ENCODE data around the gene LATS2. TPM values are rescaled to one million over a fixed set of nuclear protein-coding genes. Genes with fewer than 3 reads are reported as not detected.
A peak's percentile ranks its signal among the peaks of the same experiment; 100 is the strongest.

LATS2 gene
- polyA plus RNA-seq, 4 donors, result 1.1 to 5.0 (median 2.9) TPM

- Histone ChIP-seq H3K27ac (ENCODE audit: low read depth in 1 of 3, low read length in 2 of 3) (no peak overlapping the region), H3K27me3 (ENCODE audit: control insufficient read depth in 3 of 3, insufficient read depth in 3 of 3, low read length in 3 of 3) (no peaks in the 10 kb centered on the region), H3K4me1 (ENCODE audit: control insufficient read depth in 3 of 3, insufficient read depth in 2 of 3, low read depth in 1 of 3, low read length in 2 of 3) (no peaks in the 10 kb centered on the region), H3K9me3 (ENCODE audit: control insufficient read depth in 2 of 2, insufficient read depth in 1 of 2, low read depth in 1 of 2, low read length in 1 of 2) (no peaks in the 10 kb centered on the region), H3K36me3 (ENCODE audit: control insufficient read depth in 3 of 3, insufficient read depth in 2 of 3, low read depth in 1 of 3, low read length in 3 of 3) (no peaks in the 10 kb centered on the region), H3K4me3 (ENCODE audit: low read depth in 1 of 3, low read length in 3 of 3) (no peak overlapping the region)
- 77 to 84% (median 77%) methylated on average over 1 of the region's 1 CpG for WGBS, 3 donors
- FAIRE-seq (no peak), DNase-seq (no peak)
Measured at GRCh38 chr13:21095311-21095710, 33.9 kb upstream of the LATS2 start.

GRCh38 chr13:21089830-21090229, 28.4 kb upstream of the LATS2 start:
- FAIRE-seq (no peak), DNase-seq (no peak)
- no peaks in the 10 kb centered on the region for H3K9me3 ChIP-seq (ENCODE audit: control insufficient read depth in 2 of 2, insufficient read depth in 1 of 2, low read depth in 1 of 2, low read length in 1 of 2)
- 75 to 86% (median 84%) methylated on average over 3 of the region's 3 CpGs for WGBS, 3 donors
- no peak overlapping the region for H3K4me3 ChIP-seq (ENCODE audit: low read depth in 1 of 3, low read length in 3 of 3)
- H3K36me3 ChIP-seq (ENCODE audit: control insufficient read depth in 3 of 3, insufficient read depth in 2 of 3, low read depth in 1 of 3, low read length in 3 of 3), result no peaks in the 10 kb centered on the region
- H3K27ac ChIP-seq (ENCODE audit: low read depth in 1 of 3, low read length in 2 of 3), result no peak overlapping the region
- H3K27me3 ChIP-seq (ENCODE audit: control insufficient read depth in 3 of 3, insufficient read depth in 3 of 3, low read length in 3 of 3), result no peaks in the 10 kb centered on the region
- no peaks in the 10 kb centered on the region for H3K4me1 ChIP-seq (ENCODE audit: control insufficient read depth in 3 of 3, insufficient read depth in 2 of 3, low read depth in 1 of 3, low read length in 2 of 3)

GRCh38 chr13:21088534-21088933, 27.1 kb upstream of the LATS2 start:
- no peaks in the 10 kb centered on the region for H3K36me3 ChIP-seq (ENCODE audit: control insufficient read depth in 3 of 3, insufficient read depth in 2 of 3, low read depth in 1 of 3, low read length in 3 of 3)
- H3K4me3 ChIP-seq (ENCODE audit: low read depth in 1 of 3, low read length in 3 of 3), result no peak overlapping the region
- FAIRE-seq (no peak), DNase-seq (no peak)
- H3K4me1 ChIP-seq (ENCODE audit: control insufficient read depth in 3 of 3, insufficient read depth in 2 of 3, low read depth in 1 of 3, low read length in 2 of 3), result no peaks in the 10 kb centered on the region
- no peaks in the 10 kb centered on the region for H3K9me3 ChIP-seq (ENCODE audit: control insufficient read depth in 2 of 2, insufficient read depth in 1 of 2, low read depth in 1 of 2, low read length in 1 of 2)
- WGBS, 3 donors, result 90 to 92% (median 92%) methylated on average over 1 of the region's 1 CpG
- no peaks in the 10 kb centered on the region for H3K27me3 ChIP-seq (ENCODE audit: control insufficient read depth in 3 of 3, insufficient read depth in 3 of 3, low read length in 3 of 3)
- no peak overlapping the region for H3K27ac ChIP-seq (ENCODE audit: low read depth in 1 of 3, low read length in 2 of 3)

- no peak for FAIRE-seq
- H3K27ac ChIP-seq (ENCODE audit: low read depth in 1 of 3, low read length in 2 of 3), result no peak overlapping the region
- no peaks in the 10 kb centered on the region for H3K36me3 ChIP-seq (ENCODE audit: control insufficient read depth in 3 of 3, insufficient read depth in 2 of 3, low read depth in 1 of 3, low read length in 3 of 3)
- H3K4me1 ChIP-seq (ENCODE audit: control insufficient read depth in 3 of 3, insufficient read depth in 2 of 3, low read depth in 1 of 3, low read length in 2 of 3), result no peaks in the 10 kb centered on the region
- H3K9me3 ChIP-seq (ENCODE audit: control insufficient read depth in 2 of 2, insufficient read depth in 1 of 2, low read depth in 1 of 2, low read length in 1 of 2), result no peaks in the 10 kb centered on the region
- 70 to 90% (median 82%) methylated on average over 2 of the region's 2 CpGs for WGBS, 3 donors
- H3K27me3 ChIP-seq (ENCODE audit: control insufficient read depth in 3 of 3, insufficient read depth in 3 of 3, low read length in 3 of 3), result no peaks in the 10 kb centered on the region
- H3K4me3 ChIP-seq (ENCODE audit: low read depth in 1 of 3, low read length in 3 of 3), result no peak overlapping the region
- no peak for DNase-seq
Measured at GRCh38 chr13:21086929-21087328, 25.5 kb upstream of the LATS2 start.

- Histone ChIP-seq H3K36me3 (ENCODE audit: control insufficient read depth in 3 of 3, insufficient read depth in 2 of 3, low read depth in 1 of 3, low read length in 3 of 3) (no peaks in the 10 kb centered on the region), H3K4me3 (ENCODE audit: low read depth in 1 of 3, low read length in 3 of 3) (no peak overlapping the region), H3K27me3 (ENCODE audit: control insufficient read depth in 3 of 3, insufficient read depth in 3 of 3, low read length in 3 of 3) (peaks cover 0 to 10% (median 4%) of the 10 kb centered on the region in 3 donors), H3K27ac (ENCODE audit: low read depth in 1 of 3, low read length in 2 of 3) (no peak overlapping the region), H3K4me1 (ENCODE audit: control insufficient read depth in 3 of 3, insufficient read depth in 2 of 3, low read depth in 1 of 3, low read length in 2 of 3) (no peaks in the 10 kb centered on the region), H3K9me3 (ENCODE audit: control insufficient read depth in 2 of 2, insufficient read depth in 1 of 2, low read depth in 1 of 2, low read length in 1 of 2) (no peaks in the 10 kb centered on the region)
- WGBS, 3 donors, result 88 to 92% (median 91%) methylated on average over 7 of the region's 7 CpGs
- FAIRE-seq (no peak), DNase-seq (no peak)
Measured at GRCh38 chr13:21081926-21082325, 20.5 kb upstream of the LATS2 start.

- H3K4me3 ChIP-seq (ENCODE audit: low read depth in 1 of 3, low read length in 3 of 3), result no peak overlapping the region
- H3K27ac ChIP-seq (ENCODE audit: low read depth in 1 of 3, low read length in 2 of 3), result no peak overlapping the region
- no peaks in the 10 kb centered on the region for H3K36me3 ChIP-seq (ENCODE audit: control insufficient read depth in 3 of 3, insufficient read depth in 2 of 3, low read depth in 1 of 3, low read length in 3 of 3)
- H3K4me1 ChIP-seq (ENCODE audit: control insufficient read depth in 3 of 3, insufficient read depth in 2 of 3, low read depth in 1 of 3, low read length in 2 of 3), result no peaks in the 10 kb centered on the region
- peaks cover 0 to 11% (median 4%) of the 10 kb centered on the region in 3 donors for H3K27me3 ChIP-seq (ENCODE audit: control insufficient read depth in 3 of 3, insufficient read depth in 3 of 3, low read length in 3 of 3)
- no peaks in the 10 kb centered on the region for H3K9me3 ChIP-seq (ENCODE audit: control insufficient read depth in 2 of 2, insufficient read depth in 1 of 2, low read depth in 1 of 2, low read length in 1 of 2)
- FAIRE-seq (no peak), DNase-seq (no peak)
- WGBS, 3 donors, result 52 to 64% (median 52%) methylated on average over 3 of the region's 3 CpGs
Measured at GRCh38 chr13:21080593-21080891, 19.2 kb upstream of the LATS2 start.

GRCh38 chr13:21079761-21080592, 18.6 kb upstream of the LATS2 start:
- H3K4me1 ChIP-seq (ENCODE audit: control insufficient read depth in 3 of 3, insufficient read depth in 2 of 3, low read depth in 1 of 3, low read length in 2 of 3), result no peaks in the 10 kb centered on the region
- peak overlapping the region in 1 of 3 donors; percentile 27 for H3K27ac ChIP-seq (ENCODE audit: low read depth in 1 of 3, low read length in 2 of 3)
- FAIRE-seq, result no peak
- H3K9me3 ChIP-seq (ENCODE audit: control insufficient read depth in 2 of 2, insufficient read depth in 1 of 2, low read depth in 1 of 2, low read length in 1 of 2), result no peaks in the 10 kb centered on the region
- H3K4me3 ChIP-seq (ENCODE audit: low read depth in 1 of 3, low read length in 3 of 3), result no peak overlapping the region
- DNase-seq, result no peak
- WGBS, 3 donors, result 49 to 55% (median 53%) methylated on average over 14 of the region's 14 CpGs
- H3K36me3 ChIP-seq (ENCODE audit: control insufficient read depth in 3 of 3, insufficient read depth in 2 of 3, low read depth in 1 of 3, low read length in 3 of 3), result no peaks in the 10 kb centered on the region
- peaks cover 0 to 17% (median 4%) of the 10 kb centered on the region in 3 donors for H3K27me3 ChIP-seq (ENCODE audit: control insufficient read depth in 3 of 3, insufficient read depth in 3 of 3, low read length in 3 of 3)

- Histone ChIP-seq H3K27me3 (ENCODE audit: control insufficient read depth in 3 of 3, insufficient read depth in 3 of 3, low read length in 3 of 3) (peaks cover 0 to 22% (median 4%) of the 10 kb centered on the region in 3 donors), H3K27ac (ENCODE audit: low read depth in 1 of 3, low read length in 2 of 3) (no peak overlapping the region), H3K4me3 (ENCODE audit: low read depth in 1 of 3, low read length in 3 of 3) (no peak overlapping the region), H3K4me1 (ENCODE audit: control insufficient read depth in 3 of 3, insufficient read depth in 2 of 3, low read depth in 1 of 3, low read length in 2 of 3) (no peaks in the 10 kb centered on the region), H3K9me3 (ENCODE audit: control insufficient read depth in 2 of 2, insufficient read depth in 1 of 2, low read depth in 1 of 2, low read length in 1 of 2) (no peaks in the 10 kb centered on the region), H3K36me3 (ENCODE audit: control insufficient read depth in 3 of 3, insufficient read depth in 2 of 3, low read depth in 1 of 3, low read length in 3 of 3) (no peaks in the 10 kb centered on the region)
- FAIRE-seq (no peak), DNase-seq (no peak)
- 81 to 86% (median 84%) methylated on average over 3 of the region's 3 CpGs for WGBS, 3 donors
Measured at GRCh38 chr13:21079221-21079620, 17.8 kb upstream of the LATS2 start.

- Histone ChIP-seq H3K27ac (ENCODE audit: low read depth in 1 of 3, low read length in 2 of 3) (no peak overlapping the region), H3K4me1 (ENCODE audit: control insufficient read depth in 3 of 3, insufficient read depth in 2 of 3, low read depth in 1 of 3, low read length in 2 of 3) (no peaks in the 10 kb centered on the region), H3K9me3 (ENCODE audit: control insufficient read depth in 2 of 2, insufficient read depth in 1 of 2, low read depth in 1 of 2, low read length in 1 of 2) (no peaks in the 10 kb centered on the region), H3K36me3 (ENCODE audit: control insufficient read depth in 3 of 3, insufficient read depth in 2 of 3, low read depth in 1 of 3, low read length in 3 of 3) (no peaks in the 10 kb centered on the region), H3K27me3 (ENCODE audit: control insufficient read depth in 3 of 3, insufficient read depth in 3 of 3, low read length in 3 of 3) (peaks cover 0 to 22% (median 4%) of the 10 kb centered on the region in 3 donors), H3K4me3 (ENCODE audit: low read depth in 1 of 3, low read length in 3 of 3) (no peak overlapping the region)
- FAIRE-seq, result no peak
- 73 to 74% (median 73%) methylated on average over 4 of the region's 4 CpGs for WGBS, 3 donors
- no peak for DNase-seq
Measured at GRCh38 chr13:21078501-21078900, 17.1 kb upstream of the LATS2 start.
